ENCODE measurements around the gene NSUN3. TPM values are rescaled to one million over a fixed set of nuclear protein-coding genes. Genes with fewer than 3 reads are reported as not detected.

NSUN3 gene
- total RNA-seq, 2 experiments from 2014 or later: 11.9 to 15.5 TPM

DNA sequence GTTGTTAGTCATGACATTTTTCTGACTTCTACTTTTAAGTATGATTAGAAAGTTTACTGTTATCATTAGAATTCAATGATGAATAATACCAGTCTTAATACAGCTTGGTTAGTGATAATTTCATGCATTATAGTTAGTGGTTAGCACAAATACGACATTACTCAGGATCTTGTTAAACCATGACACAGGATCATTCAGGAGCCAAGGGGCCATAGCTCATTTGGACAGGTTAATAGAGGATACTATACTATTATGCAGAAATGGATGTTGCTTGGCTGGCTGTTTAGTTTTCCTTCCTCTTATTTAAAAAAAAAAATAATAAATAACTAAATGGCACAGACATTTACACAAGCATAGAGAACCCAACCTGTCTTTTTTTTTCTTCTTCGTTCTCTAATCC, 55.5 kb downstream of the NSUN3 start:
- no peak overlapping the region for H3K27ac Mint-ChIP-seq
- CTCF ChIA-PET: no interaction called here

DNA sequence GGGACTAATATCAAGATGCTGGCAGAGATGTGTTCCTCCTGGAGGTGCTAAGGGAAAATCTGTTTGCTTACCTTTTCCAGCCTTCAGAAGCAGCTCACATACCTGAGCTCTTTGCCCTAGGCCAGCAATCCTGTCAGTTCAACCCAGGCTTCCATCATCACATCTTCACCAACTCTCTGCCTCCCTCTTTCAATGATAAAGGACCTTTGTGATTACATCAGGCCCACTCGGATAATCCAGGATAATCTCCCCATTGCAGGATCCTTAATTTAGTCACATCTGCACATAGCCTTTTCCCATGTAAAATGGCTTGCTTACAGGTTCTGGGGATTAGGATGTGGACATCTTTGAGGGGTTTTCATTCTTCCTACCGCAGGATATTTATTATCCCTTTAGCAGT, 58.3 kb downstream of the NSUN3 start:
- H3K27me3 Mint-ChIP-seq: no peaks in the 10 kb centered on the region
- ChIA-PET POLR2A (no interaction called here), CTCF (no interaction called here)

More for the DNA sequence above, 55.5 kb downstream of the NSUN3 start:
- TF ChIP-seq, protein P1, sequence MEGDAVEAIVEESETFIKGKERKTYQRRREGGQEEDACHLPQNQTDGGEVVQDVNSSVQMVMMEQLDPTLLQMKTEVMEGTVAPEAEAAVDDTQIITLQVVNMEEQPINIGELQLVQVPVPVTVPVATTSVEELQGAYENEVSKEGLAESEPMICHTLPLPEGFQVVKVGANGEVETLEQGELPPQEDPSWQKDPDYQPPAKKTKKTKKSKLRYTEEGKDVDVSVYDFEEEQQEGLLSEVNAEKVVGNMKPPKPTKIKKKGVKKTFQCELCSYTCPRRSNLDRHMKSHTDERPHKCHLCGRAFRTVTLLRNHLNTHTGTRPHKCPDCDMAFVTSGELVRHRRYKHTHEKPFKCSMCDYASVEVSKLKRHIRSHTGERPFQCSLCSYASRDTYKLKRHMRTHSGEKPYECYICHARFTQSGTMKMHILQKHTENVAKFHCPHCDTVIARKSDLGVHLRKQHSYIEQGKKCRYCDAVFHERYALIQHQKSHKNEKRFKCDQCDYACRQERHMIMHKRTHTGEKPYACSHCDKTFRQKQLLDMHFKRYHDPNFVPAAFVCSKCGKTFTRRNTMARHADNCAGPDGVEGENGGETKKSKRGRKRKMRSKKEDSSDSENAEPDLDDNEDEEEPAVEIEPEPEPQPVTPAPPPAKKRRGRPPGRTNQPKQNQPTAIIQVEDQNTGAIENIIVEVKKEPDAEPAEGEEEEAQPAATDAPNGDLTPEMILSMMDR (IDR thresholded peaks at IDR 0.05): no peak
- intact Hi-C loops (cut with micrococcal nuclease): no loop called here
- Mint-ChIP-seq H3K27me3 (no peaks in the 10 kb centered on the region), H3K4me1 (ENCODE audit: low read depth) (peaks cover 4% of the 10 kb centered on the region), H3K9me3 (no peaks in the 10 kb centered on the region), H3K36me3 (ENCODE audit: low read depth) (peaks cover 4% of the 10 kb centered on the region), H3K4me3 (no peak overlapping the region)
- no peak for ATAC-seq
- POLR2A ChIA-PET: no interaction called here
- DNase-seq: no peak

DNA sequence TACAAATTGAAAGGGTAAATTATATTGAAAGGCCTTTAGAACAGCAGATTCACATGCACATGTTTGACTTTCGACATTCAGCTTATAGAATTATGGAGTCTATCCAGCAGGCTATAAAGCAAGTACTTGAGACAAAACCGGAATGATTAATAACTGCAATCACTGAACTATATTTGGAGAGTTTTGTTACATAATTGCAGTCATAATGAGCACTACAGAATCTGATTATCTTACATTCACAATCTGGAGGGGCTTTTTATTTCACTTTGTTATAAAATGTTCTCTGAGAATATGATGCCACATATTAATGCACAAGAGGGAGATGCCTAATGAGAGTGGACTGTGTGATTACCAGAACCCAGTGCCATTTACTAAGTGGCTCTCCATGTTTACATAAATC, 64.3 kb downstream of the NSUN3 start:
- H3K36me3 Mint-ChIP-seq (ENCODE audit: low read depth): peaks cover 11% of the 10 kb centered on the region
- H3K27ac Mint-ChIP-seq: no peak overlapping the region
- POLR2A ChIA-PET: no interaction called here
- DNase-seq: no peak
- no peaks in the 10 kb centered on the region for H3K4me1 Mint-ChIP-seq (ENCODE audit: low read depth)
- no peak overlapping the region for H3K4me3 Mint-ChIP-seq
- H3K27me3 Mint-ChIP-seq: no peaks in the 10 kb centered on the region
- H3K9me3 Mint-ChIP-seq: no peaks in the 10 kb centered on the region
- intact Hi-C loops (cut with micrococcal nuclease): no loop called here
- CTCF ChIA-PET: no interaction called here
- TF ChIP-seq, protein P1 (IDR thresholded peaks at IDR 0.05): no peak
- no peak for ATAC-seq

More for the DNA sequence above, 58.3 kb downstream of the NSUN3 start:
- TF ChIP-seq, protein P1 (IDR thresholded peaks at IDR 0.05): no peak
- intact Hi-C loops (cut with micrococcal nuclease): no loop called here
- Mint-ChIP-seq H3K27ac (no peak overlapping the region), H3K36me3 (ENCODE audit: low read depth) (peaks cover 2% of the 10 kb centered on the region), H3K9me3 (no peaks in the 10 kb centered on the region), H3K4me3 (no peak overlapping the region), H3K4me1 (ENCODE audit: low read depth) (peaks cover 4% of the 10 kb centered on the region)
- ATAC-seq (no peak), DNase-seq (no peak)

DNA sequence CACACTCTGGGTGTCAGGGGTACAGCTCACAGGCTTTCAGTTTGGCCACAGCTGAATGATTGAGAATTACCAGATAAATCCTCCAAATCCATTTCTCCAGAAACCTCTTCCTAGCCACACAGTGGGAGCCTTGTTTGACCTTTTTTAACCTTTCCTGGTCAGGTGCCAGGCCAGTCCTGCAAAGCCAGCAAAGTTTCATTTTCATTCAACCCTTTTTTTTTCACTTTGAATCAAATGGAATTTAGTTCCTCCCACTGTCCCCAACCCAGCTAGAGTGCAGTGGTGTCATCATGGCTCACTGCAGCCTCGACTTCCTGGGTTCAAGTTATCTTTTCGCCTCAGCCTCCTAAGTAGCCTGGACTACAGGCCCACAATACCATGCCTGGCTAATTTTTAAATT, 67.8 kb downstream of the NSUN3 start:
- H3K4me1 Mint-ChIP-seq (ENCODE audit: low read depth): no peaks in the 10 kb centered on the region
- POLR2A ChIA-PET: no interaction called here
- no peak overlapping the region for H3K4me3 Mint-ChIP-seq
- CTCF ChIA-PET: no interaction called here
- DNase-seq (no peak), ATAC-seq (no peak)
- peaks cover 11% of the 10 kb centered on the region for H3K36me3 Mint-ChIP-seq (ENCODE audit: low read depth)
- TF ChIP-seq, protein P1 (IDR thresholded peaks at IDR 0.05): no peak
- H3K27me3 Mint-ChIP-seq: peaks cover 2% of the 10 kb centered on the region
- intact Hi-C loops (cut with micrococcal nuclease): no loop called here
- H3K27ac Mint-ChIP-seq: no peak overlapping the region
- peaks cover 1% of the 10 kb centered on the region for H3K9me3 Mint-ChIP-seq

DNA sequence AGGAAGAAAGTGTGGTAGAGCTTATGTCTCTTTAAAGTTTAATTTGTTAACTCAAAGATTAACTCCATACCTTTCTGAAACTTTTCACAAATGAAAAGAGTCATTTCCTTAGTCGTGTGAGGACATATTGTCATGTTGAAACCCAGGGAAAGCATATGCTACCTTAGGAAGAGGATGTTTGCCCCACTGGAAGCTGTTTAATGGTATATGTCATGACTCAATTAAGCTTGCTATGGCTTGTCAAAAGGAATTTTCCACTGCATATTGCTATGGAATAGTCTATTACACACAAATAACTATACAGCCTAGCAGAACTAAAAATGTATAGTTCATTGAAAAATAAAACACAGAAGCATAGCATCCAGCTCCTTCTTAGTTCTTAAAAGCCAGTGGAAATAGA, 69.9 kb downstream of the NSUN3 start:
- Mint-ChIP-seq H3K4me1 (ENCODE audit: low read depth) (no peaks in the 10 kb centered on the region), H3K27me3 (peaks cover 2% of the 10 kb centered on the region), H3K27ac (no peak overlapping the region), H3K9me3 (peaks cover 1% of the 10 kb centered on the region), H3K4me3 (no peak overlapping the region), H3K36me3 (ENCODE audit: low read depth) (peaks cover 3% of the 10 kb centered on the region)
- intact Hi-C loops (cut with micrococcal nuclease): no loop called here
- CTCF ChIA-PET: interaction anchor here (1.1 kb wide), 1 partner anchor 101 kb away, joined by 3 read pairs; no protein-coding TSS in a partner anchor
- DNase-seq: no peak
- ATAC-seq: no peak
- POLR2A ChIA-PET: no interaction called here
- TF ChIP-seq, protein P1 (IDR thresholded peaks at IDR 0.05): no peak

Measured in activated CD8-positive, alpha-beta T cell treated with anti-CD3 and anti-CD28 coated beads for 36 hours (primary cell).